ENCODE measurements around the gene ANXA6. TPM values are rescaled to one million over a fixed set of nuclear protein-coding genes. Genes with fewer than 3 reads are reported as not detected.

The ANXA6 gene
- total and polyA plus RNA-seq, 10 of the 15 experiments (the other 5 are each of a cell fraction or from before 2014, with no cell fraction given), result 44.0 to 571 (median 465) TPM

DNA sequence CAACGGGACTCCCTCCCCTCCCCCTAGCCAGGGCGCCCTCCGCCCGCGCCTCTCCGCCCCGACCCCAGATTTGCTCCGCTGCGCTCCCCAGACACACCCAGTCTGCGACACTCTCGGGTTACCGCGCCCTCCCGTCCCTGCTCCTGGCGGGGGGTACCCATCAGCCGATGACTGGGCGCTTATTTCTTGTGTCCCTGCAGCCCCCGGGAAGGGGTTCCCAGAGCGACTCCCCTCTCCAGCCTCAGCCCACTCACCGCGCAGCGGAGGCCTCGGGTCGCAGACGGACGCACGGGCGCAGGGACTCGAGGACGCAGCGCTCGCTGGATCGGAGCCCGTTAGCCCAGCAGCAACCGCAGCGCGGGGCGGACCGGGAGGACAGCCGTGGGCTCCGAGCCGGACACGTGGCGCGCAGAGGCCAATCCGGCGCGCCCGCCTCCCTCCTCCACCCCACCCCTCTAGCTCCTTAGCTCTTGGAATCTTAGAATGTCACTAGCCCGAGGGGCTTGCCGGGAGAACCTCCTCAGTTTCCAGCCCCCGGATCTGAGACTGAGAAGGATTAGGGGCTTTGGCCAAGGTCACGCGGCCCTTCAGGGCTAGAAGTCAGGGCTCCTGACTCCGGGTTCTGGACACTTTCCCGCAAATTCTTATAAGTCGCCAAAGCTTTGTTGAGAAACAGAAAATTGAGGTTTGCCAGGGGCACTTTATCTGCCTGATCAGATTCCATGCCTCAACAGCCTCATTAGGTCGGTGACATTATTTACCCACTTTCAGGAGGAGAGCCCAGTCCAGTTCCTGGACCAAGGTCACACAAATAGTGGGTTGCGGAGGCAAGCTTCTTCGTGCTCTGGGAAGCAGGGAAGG, at the start of gene ANXA6 (continued):
- TF ChIP-seq, protein P1, sequence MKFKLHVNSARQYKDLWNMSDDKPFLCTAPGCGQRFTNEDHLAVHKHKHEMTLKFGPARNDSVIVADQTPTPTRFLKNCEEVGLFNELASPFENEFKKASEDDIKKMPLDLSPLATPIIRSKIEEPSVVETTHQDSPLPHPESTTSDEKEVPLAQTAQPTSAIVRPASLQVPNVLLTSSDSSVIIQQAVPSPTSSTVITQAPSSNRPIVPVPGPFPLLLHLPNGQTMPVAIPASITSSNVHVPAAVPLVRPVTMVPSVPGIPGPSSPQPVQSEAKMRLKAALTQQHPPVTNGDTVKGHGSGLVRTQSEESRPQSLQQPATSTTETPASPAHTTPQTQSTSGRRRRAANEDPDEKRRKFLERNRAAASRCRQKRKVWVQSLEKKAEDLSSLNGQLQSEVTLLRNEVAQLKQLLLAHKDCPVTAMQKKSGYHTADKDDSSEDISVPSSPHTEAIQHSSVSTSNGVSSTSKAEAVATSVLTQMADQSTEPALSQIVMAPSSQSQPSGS (IDR thresholded peaks at IDR 0.05; ENCODE audit: low read length), result no peak
- TF ChIP-seq NFIC (IDR thresholded peaks at IDR 0.05; ENCODE audit: low read depth, low read length), result no peak
- TF ChIP-seq RB1 (IDR thresholded peaks at IDR 0.05; ENCODE audit: borderline replicate concordance), result peak; percentile 34; the same call in 1 of the 2 replicates
- TF ChIP-seq, protein P2, sequence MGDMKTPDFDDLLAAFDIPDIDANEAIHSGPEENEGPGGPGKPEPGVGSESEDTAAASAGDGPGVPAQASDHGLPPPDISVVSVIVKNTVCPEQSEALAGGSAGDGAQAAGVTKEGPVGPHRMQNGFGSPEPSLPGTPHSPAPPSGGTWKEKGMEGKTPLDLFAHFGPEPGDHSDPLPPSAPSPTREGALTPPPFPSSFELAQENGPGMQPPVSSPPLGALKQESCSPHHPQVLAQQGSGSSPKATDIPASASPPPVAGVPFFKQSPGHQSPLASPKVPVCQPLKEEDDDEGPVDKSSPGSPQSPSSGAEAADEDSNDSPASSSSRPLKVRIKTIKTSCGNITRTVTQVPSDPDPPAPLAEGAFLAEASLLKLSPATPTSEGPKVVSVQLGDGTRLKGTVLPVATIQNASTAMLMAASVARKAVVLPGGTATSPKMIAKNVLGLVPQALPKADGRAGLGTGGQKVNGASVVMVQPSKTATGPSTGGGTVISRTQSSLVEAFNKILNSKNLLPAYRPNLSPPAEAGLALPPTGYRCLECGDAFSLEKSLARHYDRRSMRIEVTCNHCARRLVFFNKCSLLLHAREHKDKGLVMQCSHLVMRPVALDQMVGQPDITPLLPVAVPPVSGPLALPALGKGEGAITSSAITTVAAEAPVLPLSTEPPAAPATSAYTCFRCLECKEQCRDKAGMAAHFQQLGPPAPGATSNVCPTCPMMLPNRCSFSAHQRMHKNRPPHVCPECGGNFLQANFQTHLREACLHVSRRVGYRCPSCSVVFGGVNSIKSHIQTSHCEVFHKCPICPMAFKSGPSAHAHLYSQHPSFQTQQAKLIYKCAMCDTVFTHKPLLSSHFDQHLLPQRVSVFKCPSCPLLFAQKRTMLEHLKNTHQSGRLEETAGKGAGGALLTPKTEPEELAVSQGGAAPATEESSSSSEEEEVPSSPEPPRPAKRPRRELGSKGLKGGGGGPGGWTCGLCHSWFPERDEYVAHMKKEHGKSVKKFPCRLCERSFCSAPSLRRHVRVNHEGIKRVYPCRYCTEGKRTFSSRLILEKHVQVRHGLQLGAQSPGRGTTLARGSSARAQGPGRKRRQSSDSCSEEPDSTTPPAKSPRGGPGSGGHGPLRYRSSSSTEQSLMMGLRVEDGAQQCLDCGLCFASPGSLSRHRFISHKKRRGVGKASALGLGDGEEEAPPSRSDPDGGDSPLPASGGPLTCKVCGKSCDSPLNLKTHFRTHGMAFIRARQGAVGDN (IDR thresholded peaks at IDR 0.05), result 0 out of 2 replicates have a peak, but pooled peaks have one; percentile 14
- no peak for TF ChIP-seq MEF2B (IDR thresholded peaks at IDR 0.05; ENCODE audit: partially characterized antibody, poor library complexity, severe bottlenecking)
- TF ChIP-seq MXI1 (IDR thresholded peaks at IDR 0.05; ENCODE audit: low read depth, low read length), result peak; percentile 16; the same call in 1 of the 2 replicates
- TF ChIP-seq SUZ12 (IDR thresholded peaks at IDR 0.05; ENCODE audit: unreplicated experiment), result no peak
- TF ChIP-seq ZNF622 (IDR thresholded peaks at IDR 0.05), result no peak
- TF ChIP-seq STAT3 (IDR thresholded peaks at IDR 0.05; ENCODE audit: low read depth, low read length), result no peak
- TF ChIP-seq CHD1 (IDR thresholded peaks at IDR 0.05; ENCODE audit: low read depth, low read length), result 0 out of 2 replicates have a peak, but pooled peaks have one; percentile 30
- peak; percentile 64 for TF ChIP-seq IKZF1 (conservative IDR thresholded peaks at IDR 0.05)
- TF ChIP-seq HCFC1 (IDR thresholded peaks at IDR 0.05; ENCODE audit: low read length), result 0 out of 2 replicates have a peak, but pooled peaks have one; percentile 14
- TF ChIP-seq EED (IDR thresholded peaks at IDR 0.05; ENCODE audit: low read depth), result peak; percentile 46
